ENCODE measurements around the gene PROM2.

Gene PROM2

DNA sequence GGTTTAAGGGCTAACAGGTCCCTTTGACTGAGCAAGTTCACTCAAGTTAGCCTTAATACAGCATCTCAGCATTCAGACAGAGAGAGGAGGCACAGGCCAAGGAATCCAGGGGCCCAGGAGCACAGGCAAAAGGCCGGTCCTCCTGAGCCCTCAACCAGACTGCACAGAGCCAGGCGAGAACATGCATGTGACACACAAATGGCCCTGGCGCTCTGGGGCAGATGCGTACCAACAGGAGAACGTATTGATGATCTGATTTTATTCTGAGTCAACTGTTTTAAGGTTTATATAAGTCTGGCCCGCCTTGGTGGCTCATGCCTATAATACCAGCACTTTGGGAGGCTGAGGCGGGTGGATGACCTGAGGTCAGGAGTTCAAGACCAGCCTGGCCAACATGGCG lies 57.8 kb downstream of the PROM2 start:
- Histone ChIP-seq H3K4me3 (replicated peaks; ENCODE audit: low read depth, low read length) (no peak overlapping the region), H3K36me3 (ENCODE audit: control insufficient read depth, insufficient read depth, low read length) (no peaks in the 10 kb centered on the region), H3K27me3 (replicated peaks; ENCODE audit: control insufficient read depth, insufficient read depth, low read length) (no peaks in the 10 kb centered on the region; the same call in 1 of the 2 replicates)
- TF ChIP-seq, protein P1, sequence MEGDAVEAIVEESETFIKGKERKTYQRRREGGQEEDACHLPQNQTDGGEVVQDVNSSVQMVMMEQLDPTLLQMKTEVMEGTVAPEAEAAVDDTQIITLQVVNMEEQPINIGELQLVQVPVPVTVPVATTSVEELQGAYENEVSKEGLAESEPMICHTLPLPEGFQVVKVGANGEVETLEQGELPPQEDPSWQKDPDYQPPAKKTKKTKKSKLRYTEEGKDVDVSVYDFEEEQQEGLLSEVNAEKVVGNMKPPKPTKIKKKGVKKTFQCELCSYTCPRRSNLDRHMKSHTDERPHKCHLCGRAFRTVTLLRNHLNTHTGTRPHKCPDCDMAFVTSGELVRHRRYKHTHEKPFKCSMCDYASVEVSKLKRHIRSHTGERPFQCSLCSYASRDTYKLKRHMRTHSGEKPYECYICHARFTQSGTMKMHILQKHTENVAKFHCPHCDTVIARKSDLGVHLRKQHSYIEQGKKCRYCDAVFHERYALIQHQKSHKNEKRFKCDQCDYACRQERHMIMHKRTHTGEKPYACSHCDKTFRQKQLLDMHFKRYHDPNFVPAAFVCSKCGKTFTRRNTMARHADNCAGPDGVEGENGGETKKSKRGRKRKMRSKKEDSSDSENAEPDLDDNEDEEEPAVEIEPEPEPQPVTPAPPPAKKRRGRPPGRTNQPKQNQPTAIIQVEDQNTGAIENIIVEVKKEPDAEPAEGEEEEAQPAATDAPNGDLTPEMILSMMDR (IDR thresholded peaks at IDR 0.05; ENCODE audit: insufficient read depth, low read length, poor library complexity, severe bottlenecking) = no peak
- DNase-seq (ENCODE audit: extremely low read depth, insufficient read length) = no peak

DNA sequence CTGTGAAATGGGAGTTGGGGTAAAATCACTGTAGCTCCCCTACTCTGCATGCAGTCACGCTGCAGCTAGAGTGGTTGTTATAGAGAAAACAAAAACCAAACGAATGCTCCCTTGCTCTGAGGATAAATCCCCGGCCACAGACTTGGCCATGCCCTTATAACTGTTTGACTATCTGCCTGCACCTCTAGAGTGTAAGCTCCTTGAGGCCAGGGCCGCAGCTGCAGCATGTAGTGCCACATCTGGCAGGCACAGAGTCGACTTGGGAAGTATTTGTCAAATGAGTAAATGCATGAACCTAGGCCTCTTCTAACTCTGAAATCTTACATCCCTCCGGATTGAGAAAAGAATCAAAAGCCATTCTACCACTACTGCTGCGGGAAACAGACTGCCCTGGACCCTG lies 58.8 kb downstream of the PROM2 start:
- Histone ChIP-seq H3K4me3 (replicated peaks; ENCODE audit: low read depth, low read length) (no peak overlapping the region), H3K27me3 (replicated peaks; ENCODE audit: control insufficient read depth, insufficient read depth, low read length) (no peaks in the 10 kb centered on the region; the same call in 1 of the 2 replicates), H3K36me3 (ENCODE audit: control insufficient read depth, insufficient read depth, low read length) (no peaks in the 10 kb centered on the region)
- TF ChIP-seq, protein P1 (IDR thresholded peaks at IDR 0.05; ENCODE audit: insufficient read depth, low read length, poor library complexity, severe bottlenecking) = no peak
- DNase-seq (ENCODE audit: extremely low read depth, insufficient read length) = no peak

DNA sequence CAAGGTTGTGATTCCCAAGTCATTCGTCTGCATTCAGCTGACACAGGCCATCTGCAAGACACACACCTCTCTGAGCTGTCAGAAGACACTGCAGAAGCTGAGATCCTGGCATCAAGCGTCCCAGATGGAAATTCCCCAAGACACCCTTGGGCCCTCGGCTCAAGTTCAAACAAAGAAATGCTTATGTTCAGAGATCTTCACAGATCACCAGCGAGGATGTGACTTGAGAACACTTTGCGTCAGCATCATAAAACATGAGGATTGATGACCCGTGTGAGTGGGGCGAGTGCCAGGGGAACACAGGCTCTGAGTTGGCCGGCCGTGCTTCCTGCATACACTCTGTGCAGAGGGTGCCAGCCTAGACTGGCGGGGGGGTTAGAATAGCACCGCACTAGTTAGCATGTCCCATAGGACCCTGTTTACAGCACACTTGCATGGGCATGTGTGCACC lies 59.7 kb downstream of the PROM2 start:
- H3K36me3 ChIP-seq (ENCODE audit: control insufficient read depth, insufficient read depth, low read length) = no peaks in the 10 kb centered on the region
- H3K4me3 ChIP-seq (replicated peaks; ENCODE audit: low read depth, low read length) = no peak overlapping the region
- DNase-seq (ENCODE audit: extremely low read depth, insufficient read length) = no peak
- TF ChIP-seq, protein P1 (IDR thresholded peaks at IDR 0.05; ENCODE audit: insufficient read depth, low read length, poor library complexity, severe bottlenecking) = no peak
- no peaks in the 10 kb centered on the region; the same call in 1 of the 2 replicates for H3K27me3 ChIP-seq (replicated peaks; ENCODE audit: control insufficient read depth, insufficient read depth, low read length)

DNA sequence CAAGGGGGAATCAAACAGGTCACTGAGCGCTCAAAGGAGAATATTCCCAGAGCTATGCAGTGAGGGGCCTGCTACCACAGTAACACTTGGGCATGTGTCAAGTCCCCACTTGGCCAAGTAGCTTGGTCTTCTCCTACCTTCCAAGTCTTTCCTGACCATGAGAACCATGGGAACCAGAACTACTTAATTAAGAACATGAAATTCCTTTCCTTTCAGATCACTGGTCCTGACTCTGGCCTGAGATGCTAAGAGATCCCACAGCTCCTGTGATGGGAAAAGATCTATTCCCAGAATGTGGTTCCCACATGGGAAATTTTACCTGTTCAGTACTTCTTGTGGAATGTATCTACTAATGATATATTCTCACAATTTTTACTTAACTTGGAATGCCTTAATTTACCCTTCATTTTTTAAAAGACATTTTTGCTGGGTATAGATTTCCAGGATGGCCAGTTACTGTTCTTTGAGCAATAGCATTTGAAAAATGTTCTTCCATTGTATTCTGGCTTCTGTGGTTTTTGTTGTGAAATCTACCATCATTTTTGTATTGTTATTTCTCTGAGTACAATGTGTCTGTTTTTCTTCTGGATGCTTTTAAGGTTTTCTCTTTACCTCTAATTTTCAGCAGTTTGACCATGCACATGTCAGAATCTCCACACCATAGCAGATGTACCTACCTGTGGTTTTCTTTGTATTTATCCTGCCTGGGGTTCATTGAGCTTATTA lies 60.8 kb downstream of the PROM2 start:
- DNase-seq (ENCODE audit: extremely low read depth, insufficient read length) = no peak
- TF ChIP-seq, protein P1 (IDR thresholded peaks at IDR 0.05; ENCODE audit: insufficient read depth, low read length, poor library complexity, severe bottlenecking) = no peak
- Histone ChIP-seq H3K36me3 (ENCODE audit: control insufficient read depth, insufficient read depth, low read length) (no peaks in the 10 kb centered on the region), H3K27me3 (replicated peaks; ENCODE audit: control insufficient read depth, insufficient read depth, low read length) (no peaks in the 10 kb centered on the region; the same call in 1 of the 2 replicates), H3K4me3 (replicated peaks; ENCODE audit: low read depth, low read length) (no peak overlapping the region)

DNA sequence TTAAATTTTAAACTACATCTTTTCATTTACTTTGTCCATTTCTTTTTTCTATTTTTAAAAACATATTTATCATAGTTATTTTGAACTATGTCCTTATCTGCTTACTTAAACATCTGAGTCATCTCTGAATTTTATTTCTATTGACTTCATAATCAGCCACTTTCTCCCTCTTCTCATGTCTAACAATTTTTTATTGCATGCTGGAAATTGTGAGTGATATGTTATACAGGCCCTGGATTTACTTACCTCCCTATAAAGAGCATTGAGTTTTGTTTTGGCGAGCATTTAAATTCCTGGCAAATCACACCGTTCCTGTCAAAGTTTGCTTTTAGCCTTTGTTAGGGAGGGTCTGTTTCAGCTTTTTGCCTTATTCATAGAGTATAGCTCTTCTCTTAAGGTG lies 62.2 kb downstream of the PROM2 start:
- DNase-seq (ENCODE audit: extremely low read depth, insufficient read length) = no peak
- Histone ChIP-seq H3K36me3 (ENCODE audit: control insufficient read depth, insufficient read depth, low read length) (no peaks in the 10 kb centered on the region), H3K27me3 (replicated peaks; ENCODE audit: control insufficient read depth, insufficient read depth, low read length) (no peaks in the 10 kb centered on the region; the same call in 1 of the 2 replicates), H3K4me3 (replicated peaks; ENCODE audit: low read depth, low read length) (no peak overlapping the region)
- TF ChIP-seq, protein P1 (IDR thresholded peaks at IDR 0.05; ENCODE audit: insufficient read depth, low read length, poor library complexity, severe bottlenecking) = no peak
